H9 (cell line): ENCODE measurements around the gene ECSCR. TPM values are rescaled to one million over a fixed set of nuclear protein-coding genes. Genes with fewer than 3 reads are reported as not detected.

Source experiments
- DNase-seq: peaks from one replicate; pipeline ENCODE4 v3.0.0-alpha.2; 2017
- H2AFZ ChIP-seq: one replicate; pipeline ENCODE4 v1.6.1; 2013; ENCODE audit warnings: mild to moderate bottlenecking, low read length, control low read depth, moderate library complexity
- H2AK5ac ChIP-seq: 2 replicates; pipeline ENCODE4 v1.6.1; 2013; ENCODE audit warnings: low read length, control low read depth, mixed read lengths; ENCODE audit not compliant: insufficient read length
- H2BK120ac ChIP-seq: one replicate; pipeline ENCODE4 v1.6.1; 2013; ENCODE audit warnings: low read depth, mild to moderate bottlenecking, low read length, control low read depth, inconsistent platforms; ENCODE audit not compliant: poor library complexity, severe bottlenecking
- H2BK12ac ChIP-seq: 2 replicates; pipeline ENCODE4 v1.6.1; 2013; ENCODE audit warnings: low read length, control low read depth, mixed read lengths, low read depth; ENCODE audit not compliant: insufficient read length
- H2BK15ac ChIP-seq: 2 replicates; pipeline ENCODE4 v1.6.1; 2013; ENCODE audit warnings: low read depth, low read length, control low read depth
- H2BK20ac ChIP-seq: one replicate; pipeline ENCODE4 v1.6.1; 2013; ENCODE audit warnings: low read depth, mild to moderate bottlenecking, low read length, control low read depth, inconsistent platforms; ENCODE audit not compliant: poor library complexity, severe bottlenecking
- H2BK5ac ChIP-seq: 2 replicates; pipeline ENCODE4 v1.6.1; 2013; ENCODE audit warnings: low read length, control low read depth, mixed read lengths; ENCODE audit not compliant: insufficient read length
- H3K14ac ChIP-seq: 2 replicates; pipeline ENCODE4 v1.6.1; 2013; ENCODE audit warnings: low read length, control low read depth; ENCODE audit not compliant: insufficient read depth
- H3K18ac ChIP-seq: 2 replicates; pipeline ENCODE4 v1.6.1; 2013; ENCODE audit warnings: low read depth, mild to moderate bottlenecking, mixed read lengths, low read length, control low read depth; ENCODE audit not compliant: insufficient read length
- H3K23ac ChIP-seq: 2 replicates; pipeline ENCODE4 v1.6.1; 2013; ENCODE audit warnings: low read length, control low read depth, mixed read lengths, low read depth; ENCODE audit not compliant: insufficient read length
- H3K23me2 ChIP-seq: 2 replicates; pipeline ENCODE4 v1.6.1; 2013; ENCODE audit warnings: low read depth, mild to moderate bottlenecking, mixed read lengths, low read length, control low read depth; ENCODE audit not compliant: insufficient read length, poor library complexity, severe bottlenecking
- H3K27ac ChIP-seq: 2 replicates; pipeline ENCODE4 v1.5.1; 2013; ENCODE audit warnings: low read length, control low read depth, mixed read lengths, low read depth; ENCODE audit not compliant: insufficient read length
- H3K27me3 ChIP-seq: 2 replicates; pipeline ENCODE4 v1.6.1; 2013; ENCODE audit warnings: low read length, control low read depth, inconsistent platforms; ENCODE audit not compliant: insufficient read depth
- H3K4ac ChIP-seq: 2 replicates; pipeline ENCODE4 v1.6.1; 2013; ENCODE audit warnings: low read depth, mild to moderate bottlenecking, control low read depth, inconsistent platforms, low read length, moderate library complexity
- H3K4me1 ChIP-seq: 2 replicates; pipeline ENCODE4 v1.6.1; 2013; ENCODE audit warnings: low read length, control low read depth, inconsistent platforms; ENCODE audit not compliant: insufficient read depth
- H3K4me2 ChIP-seq: 2 replicates; pipeline ENCODE4 v1.6.1; 2013; ENCODE audit warnings: low read length, control low read depth, mixed read lengths; ENCODE audit not compliant: insufficient read length, insufficient read depth
- H3K56ac ChIP-seq: 2 replicates; pipeline ENCODE4 v1.6.1; 2013; ENCODE audit warnings: low read depth, mild to moderate bottlenecking, mixed read lengths, low read length, control low read depth; ENCODE audit not compliant: insufficient read length
- H3K79me1 ChIP-seq: 2 replicates; pipeline ENCODE4 v1.6.1; 2013; ENCODE audit warnings: low read depth, mild to moderate bottlenecking, moderate library complexity, low read length, control low read depth, inconsistent platforms; ENCODE audit not compliant: insufficient read depth, poor library complexity, severe bottlenecking
- H3K79me2 ChIP-seq: 2 replicates; pipeline ENCODE4 v1.6.1; 2013; ENCODE audit warnings: low read length, control low read depth, inconsistent platforms; ENCODE audit not compliant: insufficient read depth
- H3K9ac ChIP-seq: 2 replicates; pipeline ENCODE4 v1.6.1; 2013; ENCODE audit warnings: low read length, control low read depth, mixed read lengths; ENCODE audit not compliant: insufficient read length; ENCODE audit errors: extremely low read depth
- H3K9me3 ChIP-seq: one replicate; pipeline ENCODE4 v1.6.1; 2013; ENCODE audit warnings: low read depth, low read length, inconsistent platforms; ENCODE audit not compliant: control insufficient read depth
- H3T11ph ChIP-seq: one replicate; pipeline ENCODE4 v1.6.1; 2013; ENCODE audit warnings: mild to moderate bottlenecking, low read length, control low read depth, inconsistent platforms
- H4K20me1 ChIP-seq: one replicate; pipeline ENCODE4 v1.6.1; 2013; ENCODE audit not compliant: control insufficient read depth, insufficient read length, insufficient read depth
- H4K5ac ChIP-seq: 2 replicates; pipeline ENCODE4 v1.6.1; 2013; ENCODE audit warnings: low read depth, mild to moderate bottlenecking, mixed read lengths, low read length, control low read depth; ENCODE audit not compliant: insufficient read length
- H4K8ac ChIP-seq: replicated peaks from 2 replicates; pipeline ENCODE4 v1.6.1; 2013; ENCODE audit warnings: low read length, control low read depth, mixed read lengths, low read depth; ENCODE audit not compliant: insufficient read length
- H4K91ac ChIP-seq: 2 replicates; pipeline ENCODE4 v1.6.1; 2013; ENCODE audit warnings: low read depth, mild to moderate bottlenecking, moderate library complexity, mixed read lengths, low read length, control low read depth; ENCODE audit not compliant: insufficient read length
- H3K27ac Mint-ChIP-seq, 3 experiments: 2 replicates in 2 of 3; 3 replicates in 1 of 3; pipeline ENCODE4 v1.8.0; 2020 to 2021; ENCODE audit warnings: mixed read lengths in 3 of 3, mild to moderate bottlenecking in 1 of 3, moderate library complexity in 1 of 3
- H3K27me3 Mint-ChIP-seq: 2 replicates; pipeline ENCODE4 v1.8.0; 2021; ENCODE audit warnings: low read depth, mild to moderate bottlenecking, moderate library complexity, mixed read lengths
- H3K36me3 Mint-ChIP-seq, 3 experiments: 2 replicates in 2 of 3; 3 replicates in 1 of 3; pipeline ENCODE4 v1.8.0; 2020 to 2021; ENCODE audit warnings: low read depth in 3 of 3, mixed read lengths in 3 of 3; ENCODE audit not compliant: insufficient read depth in 1 of 3
- H3K4me1 Mint-ChIP-seq, 2 experiments: 2 replicates each; pipeline ENCODE4 v1.8.0; 2020; ENCODE audit warnings: mixed read lengths in 2 of 2
- H3K4me3 Mint-ChIP-seq, 2 experiments: 2 replicates in 1 of 2; 3 replicates in 1 of 2; pipeline ENCODE4 v1.8.0; 2020 to 2021; ENCODE audit warnings: mild to moderate bottlenecking in 2 of 2, mixed read lengths in 2 of 2, moderate library complexity in 1 of 2
- H3K9me3 Mint-ChIP-seq, 2 experiments: 2 replicates in 1 of 2; 3 replicates in 1 of 2; pipeline ENCODE4 v1.8.0; 2020; ENCODE audit warnings: mild to moderate bottlenecking in 2 of 2, mixed read lengths in 2 of 2, moderate library complexity in 1 of 2
- WGBS: extraction: QIAGEN DNeasy Blood & Tissue Kit; methylation state at CpG from one replicate; pipeline ENCODE4 v1.1.7; 2013; ENCODE audit warnings: missing lambda C conversion rate, low lambda C conversion rate, mixed read lengths; ENCODE audit not compliant: insufficient read length; ENCODE audit errors: extremely low coverage; 5-methylcytosine and 5-hydroxymethylcytosine counted together
- total RNA-seq: library from RNA; stranded (reverse); gene quantifications from 2 replicates; pipeline ENCODE4 v1.2.1, GENCODE V29; 2021
- TF ChIP-seq, protein P1 (sequence below): fragments of 200-600 bp; sonication (generic); conservative IDR thresholded peaks from 3 replicates; pipeline ENCODE4 v1.8.0; 2021; ENCODE audit warnings: antibody characterized with exemption, mild to moderate bottlenecking

ECSCR gene
- total RNA-seq, 1 experiment from 2014 or later = 1.6 TPM

DNA sequence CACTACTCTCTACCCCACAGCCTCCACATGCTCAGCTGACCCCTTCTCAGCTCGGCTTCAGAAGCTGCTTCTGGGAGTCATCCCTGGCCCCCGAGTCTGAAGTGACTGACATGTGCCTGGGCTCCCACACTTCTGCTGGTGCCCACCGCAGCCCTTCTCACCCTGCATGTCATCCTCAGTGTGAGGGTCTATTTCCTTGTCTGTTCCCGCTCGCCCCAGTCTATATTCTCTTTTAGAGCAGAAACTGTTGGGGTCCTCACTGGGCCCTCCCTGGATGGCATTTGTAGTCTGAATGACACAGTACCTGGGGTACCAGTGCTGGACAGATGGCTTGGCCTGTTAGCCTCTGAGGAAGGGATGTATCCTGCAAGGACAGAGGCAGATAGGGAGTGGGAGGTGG is 5.3 kb downstream of the ECSCR start:
- Histone ChIP-seq H3K14ac (no peak overlapping the region), H3K79me1 (no peaks in the 10 kb centered on the region), H3T11ph (no peak overlapping the region), H3K23ac (no peak overlapping the region), H2AFZ (no peak overlapping the region), H3K79me2 (no peaks in the 10 kb centered on the region), H2AK5ac (no peak overlapping the region), H2BK5ac (no peak overlapping the region), H2BK12ac (no peak overlapping the region), H2BK120ac (no peak overlapping the region), H4K91ac (no peak overlapping the region), H3K23me2 (no peaks in the 10 kb centered on the region), H3K4me1 (peaks cover 14% of the 10 kb centered on the region; the same call in 1 of the 2 replicates), H2BK20ac (no peak overlapping the region), H4K8ac (no peak overlapping the region), H3K9ac (no peak overlapping the region), H3K4me2 (no peak overlapping the region), H3K56ac (no peak overlapping the region), H3K27ac (no peak overlapping the region), H3K9me3 (no peaks in the 10 kb centered on the region), H3K27me3 (no peaks in the 10 kb centered on the region), H2BK15ac (no peak overlapping the region), H4K20me1 (no peaks in the 10 kb centered on the region), H3K4ac (no peak overlapping the region), H3K18ac (no peak overlapping the region), H4K5ac (no peak overlapping the region)
- Mint-ChIP-seq H3K36me3 (no peaks in the 10 kb centered on the region), H3K27ac (peak overlapping the region in 2 of 3 experiments; percentile 8 to 64; a peak in 2 of 7 replicates), H3K4me1 (peaks cover 20 to 23% of the 10 kb centered on the region in 2 experiments), H3K9me3 (no peaks in the 10 kb centered on the region; a peak in 1 of 5 replicates), H3K4me3 (no peak overlapping the region), H3K27me3 (no peaks in the 10 kb centered on the region; the same call in 1 of the 2 replicates)
- no peak for DNase-seq
- TF ChIP-seq, protein P1, sequence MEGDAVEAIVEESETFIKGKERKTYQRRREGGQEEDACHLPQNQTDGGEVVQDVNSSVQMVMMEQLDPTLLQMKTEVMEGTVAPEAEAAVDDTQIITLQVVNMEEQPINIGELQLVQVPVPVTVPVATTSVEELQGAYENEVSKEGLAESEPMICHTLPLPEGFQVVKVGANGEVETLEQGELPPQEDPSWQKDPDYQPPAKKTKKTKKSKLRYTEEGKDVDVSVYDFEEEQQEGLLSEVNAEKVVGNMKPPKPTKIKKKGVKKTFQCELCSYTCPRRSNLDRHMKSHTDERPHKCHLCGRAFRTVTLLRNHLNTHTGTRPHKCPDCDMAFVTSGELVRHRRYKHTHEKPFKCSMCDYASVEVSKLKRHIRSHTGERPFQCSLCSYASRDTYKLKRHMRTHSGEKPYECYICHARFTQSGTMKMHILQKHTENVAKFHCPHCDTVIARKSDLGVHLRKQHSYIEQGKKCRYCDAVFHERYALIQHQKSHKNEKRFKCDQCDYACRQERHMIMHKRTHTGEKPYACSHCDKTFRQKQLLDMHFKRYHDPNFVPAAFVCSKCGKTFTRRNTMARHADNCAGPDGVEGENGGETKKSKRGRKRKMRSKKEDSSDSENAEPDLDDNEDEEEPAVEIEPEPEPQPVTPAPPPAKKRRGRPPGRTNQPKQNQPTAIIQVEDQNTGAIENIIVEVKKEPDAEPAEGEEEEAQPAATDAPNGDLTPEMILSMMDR = no peak
- no CpG with 5 or more reads among the region's 5 CpGs for WGBS
